GM12874 (cell line): Measurements from ENCODE around the gene DEPDC7.

Source experiments
- CTCF ChIP-seq: IDR thresholded peaks from 2 replicates; pipeline ENCODE4 v1.5.1; 2011; ENCODE audit warnings: low read depth, mild to moderate bottlenecking, control low read depth, low read length, moderate library complexity; ENCODE audit not compliant: insufficient read depth

Gene DEPDC7

GRCh38 chr11:33059331-33060007 is 43.8 kb downstream of the DEPDC7 start:
- TF ChIP-seq CTCF = no peak

DNA sequence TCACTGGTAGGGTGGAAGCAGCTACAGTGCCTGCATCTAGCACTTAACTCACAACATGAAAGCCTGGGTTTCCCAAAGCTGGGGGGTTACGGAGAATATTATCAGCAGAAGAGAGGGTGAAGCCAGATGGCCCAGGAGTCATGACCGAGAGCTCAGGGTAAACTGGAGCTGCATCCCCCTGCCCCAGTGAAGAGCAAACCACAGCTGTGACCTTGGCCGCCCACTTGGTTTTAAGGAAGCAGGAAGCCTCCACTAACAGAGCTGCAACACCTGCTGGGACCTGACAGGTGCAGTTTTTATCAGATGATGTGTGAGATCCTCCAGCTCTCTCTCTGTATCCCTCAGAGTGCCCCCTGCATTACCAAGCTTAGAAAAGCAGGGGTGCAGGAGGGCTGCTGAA is 44.6 kb downstream of the DEPDC7 start:
- TF ChIP-seq CTCF = no peak

GRCh38 chr11:33062137-33062536 is 46.5 kb downstream of the DEPDC7 start:
- no peak for TF ChIP-seq CTCF

DNA sequence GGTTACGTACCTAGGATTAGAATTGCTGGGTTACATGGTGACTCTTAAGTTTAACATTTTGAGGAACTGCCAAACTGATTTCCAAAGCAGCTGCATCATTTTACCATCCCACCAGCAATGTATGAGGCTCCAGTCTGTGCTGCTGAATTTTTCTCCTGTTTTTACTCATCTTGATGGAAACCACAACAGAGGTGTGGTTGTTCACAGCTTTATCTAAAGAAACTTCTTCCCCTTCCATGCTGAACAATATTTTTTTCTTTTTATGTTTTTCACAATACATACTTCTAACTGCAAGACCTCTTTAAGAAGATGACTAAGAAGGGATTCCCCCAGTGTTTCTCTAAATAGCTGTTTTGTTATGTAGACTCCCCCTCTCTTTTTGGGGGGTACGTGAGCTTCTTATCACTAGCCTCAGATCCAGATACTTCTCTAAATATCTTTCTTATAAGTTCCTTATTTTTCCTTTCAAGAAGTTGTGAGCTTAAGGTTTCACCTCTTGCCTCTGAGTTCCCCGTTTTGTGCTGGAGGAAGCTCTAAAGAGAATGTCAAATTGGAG is 47.7 kb downstream of the DEPDC7 start:
- no peak for TF ChIP-seq CTCF

DNA sequence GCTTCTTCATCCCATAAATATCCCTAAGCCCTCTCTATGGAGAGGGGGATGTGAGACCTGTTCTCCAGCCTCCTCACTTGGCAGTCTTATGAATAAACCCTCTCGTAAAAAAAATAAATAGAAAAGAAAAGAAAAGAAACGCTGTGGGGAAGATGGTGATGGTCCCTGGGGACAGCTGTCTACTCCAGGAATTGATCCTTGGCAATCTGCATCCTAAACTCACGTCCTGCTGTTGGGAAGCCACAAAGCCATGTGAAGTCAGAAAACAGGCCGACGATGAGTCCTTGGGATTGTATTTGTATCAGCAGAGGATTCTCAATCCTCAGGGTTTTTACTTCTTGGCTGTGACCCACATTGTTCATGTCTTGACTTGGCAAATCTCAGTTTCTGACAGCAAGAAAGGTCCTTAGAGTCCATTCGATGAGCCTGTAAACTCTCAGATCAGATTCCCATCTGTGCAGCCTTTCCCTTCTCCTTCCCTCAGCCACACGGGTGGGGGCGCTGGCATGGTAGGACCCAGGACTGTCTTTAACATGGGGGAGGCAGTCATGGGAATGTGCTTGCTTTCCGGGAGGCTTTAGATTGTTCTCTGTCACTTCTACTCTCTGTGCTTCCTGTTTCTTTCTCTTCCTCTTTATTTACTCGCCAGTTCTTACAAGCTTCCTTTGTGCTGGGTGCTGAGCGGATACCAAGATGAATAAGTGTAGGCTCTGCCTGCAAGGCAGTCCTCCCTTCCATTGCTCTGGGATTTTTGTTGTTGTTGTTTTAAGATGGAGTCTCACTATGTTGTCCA is 48.6 kb downstream of the DEPDC7 start:
- no peak for TF ChIP-seq CTCF

DNA sequence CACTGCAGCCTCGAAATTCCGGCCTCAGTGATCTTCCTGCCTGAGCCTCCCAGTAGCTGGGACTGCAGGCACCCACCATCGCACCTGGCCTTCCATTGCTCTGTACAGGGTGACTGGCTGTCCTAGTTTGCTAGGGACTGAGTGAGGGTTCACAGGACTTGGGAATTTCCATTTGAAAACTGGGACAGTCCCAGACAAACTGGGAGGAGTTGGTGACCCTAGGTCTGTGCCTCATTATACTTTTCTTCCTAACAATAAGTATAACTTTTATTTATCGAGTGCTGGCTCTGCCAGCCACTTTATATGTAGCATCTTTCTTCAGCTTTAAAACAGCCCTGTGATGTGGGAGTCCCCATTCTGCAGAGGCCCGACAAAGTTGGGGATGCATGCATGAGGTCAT is 49.2 kb downstream of the DEPDC7 start:
- no peak for TF ChIP-seq CTCF

DNA sequence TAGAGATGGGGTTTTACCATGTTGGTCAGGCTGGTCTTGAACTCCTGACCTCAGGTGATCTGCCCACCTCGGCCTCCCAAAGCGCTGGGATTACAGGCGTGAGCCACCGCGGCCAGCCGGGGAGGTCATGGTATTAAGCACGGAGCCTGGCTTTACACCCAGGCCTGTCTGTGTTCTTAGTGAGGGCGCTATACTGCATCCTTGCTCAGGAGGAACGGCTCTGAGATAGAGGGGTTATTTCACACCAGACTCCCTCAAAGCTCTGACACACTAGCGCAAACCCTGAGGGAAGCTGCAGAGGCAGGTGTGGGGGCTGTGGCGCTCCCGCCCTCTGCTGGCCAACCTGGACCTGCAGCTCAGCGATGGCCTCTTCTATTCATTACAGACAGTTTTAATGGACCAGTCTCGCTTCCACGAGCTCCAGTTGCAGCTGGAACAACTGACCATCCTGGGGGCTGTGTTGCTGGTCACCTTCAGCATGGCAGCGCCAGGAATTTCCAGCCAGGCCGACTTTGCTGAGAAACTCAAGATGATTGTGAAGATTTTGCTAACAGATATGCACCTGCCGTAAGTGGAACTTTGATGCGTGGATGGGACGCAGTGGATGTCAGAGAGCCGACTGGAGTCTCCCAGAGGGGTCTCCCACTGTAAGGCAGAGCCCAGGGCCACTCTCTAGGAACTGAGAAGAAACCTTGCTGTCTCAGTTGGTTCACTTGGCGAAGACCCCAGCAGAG is 49.9 kb downstream of the DEPDC7 start:
- peak; percentile 95 for TF ChIP-seq CTCF
